ENCODE data around the gene ASPN. TPM values are rescaled to one million over a fixed set of nuclear protein-coding genes. Genes with fewer than 3 reads are reported as not detected.

ASPN gene
- total and polyA plus RNA-seq, 2 experiments from 2014 or later, result 0.82 TPM; not detected in 1

DNA sequence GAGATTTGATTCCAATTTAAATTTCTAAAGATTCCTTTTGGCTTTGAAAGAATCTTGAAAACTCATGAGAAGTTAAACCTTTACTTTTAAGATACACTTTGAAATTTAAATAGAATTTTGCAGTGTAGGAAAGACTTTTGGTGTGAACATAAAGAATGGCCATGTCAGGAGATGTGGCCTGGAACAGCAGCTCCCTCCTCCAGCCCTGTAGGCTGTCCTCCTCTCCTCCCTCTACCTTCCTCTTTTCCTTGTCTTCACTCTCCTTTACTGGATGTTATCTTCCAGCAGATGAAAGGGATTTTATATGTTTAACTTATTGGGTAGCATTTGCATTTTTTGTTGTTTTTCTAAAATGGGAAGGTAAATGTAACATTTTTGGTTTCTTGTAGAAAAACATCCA is 18.9 kb downstream of the ASPN start:
- H3K27me3 ChIP-seq (ENCODE audit: insufficient read depth), result no peaks in the 10 kb centered on the region
- no peaks in the 10 kb centered on the region for H3K36me3 Mint-ChIP-seq (ENCODE audit: low read depth)
- H3K4me1 ChIP-seq (ENCODE audit: insufficient read depth), result no peaks in the 10 kb centered on the region
- H3K4me3 Mint-ChIP-seq, result no peak overlapping the region
- no peaks in the 10 kb centered on the region for H3F3A ChIP-seq (replicated peaks; ENCODE audit: low read depth)
- TF ChIP-seq, protein P1, sequence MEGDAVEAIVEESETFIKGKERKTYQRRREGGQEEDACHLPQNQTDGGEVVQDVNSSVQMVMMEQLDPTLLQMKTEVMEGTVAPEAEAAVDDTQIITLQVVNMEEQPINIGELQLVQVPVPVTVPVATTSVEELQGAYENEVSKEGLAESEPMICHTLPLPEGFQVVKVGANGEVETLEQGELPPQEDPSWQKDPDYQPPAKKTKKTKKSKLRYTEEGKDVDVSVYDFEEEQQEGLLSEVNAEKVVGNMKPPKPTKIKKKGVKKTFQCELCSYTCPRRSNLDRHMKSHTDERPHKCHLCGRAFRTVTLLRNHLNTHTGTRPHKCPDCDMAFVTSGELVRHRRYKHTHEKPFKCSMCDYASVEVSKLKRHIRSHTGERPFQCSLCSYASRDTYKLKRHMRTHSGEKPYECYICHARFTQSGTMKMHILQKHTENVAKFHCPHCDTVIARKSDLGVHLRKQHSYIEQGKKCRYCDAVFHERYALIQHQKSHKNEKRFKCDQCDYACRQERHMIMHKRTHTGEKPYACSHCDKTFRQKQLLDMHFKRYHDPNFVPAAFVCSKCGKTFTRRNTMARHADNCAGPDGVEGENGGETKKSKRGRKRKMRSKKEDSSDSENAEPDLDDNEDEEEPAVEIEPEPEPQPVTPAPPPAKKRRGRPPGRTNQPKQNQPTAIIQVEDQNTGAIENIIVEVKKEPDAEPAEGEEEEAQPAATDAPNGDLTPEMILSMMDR (conservative IDR thresholded peaks at IDR 0.05; ENCODE audit: low read depth in 2 of 2), result no peak
- TF ChIP-seq, protein P2, sequence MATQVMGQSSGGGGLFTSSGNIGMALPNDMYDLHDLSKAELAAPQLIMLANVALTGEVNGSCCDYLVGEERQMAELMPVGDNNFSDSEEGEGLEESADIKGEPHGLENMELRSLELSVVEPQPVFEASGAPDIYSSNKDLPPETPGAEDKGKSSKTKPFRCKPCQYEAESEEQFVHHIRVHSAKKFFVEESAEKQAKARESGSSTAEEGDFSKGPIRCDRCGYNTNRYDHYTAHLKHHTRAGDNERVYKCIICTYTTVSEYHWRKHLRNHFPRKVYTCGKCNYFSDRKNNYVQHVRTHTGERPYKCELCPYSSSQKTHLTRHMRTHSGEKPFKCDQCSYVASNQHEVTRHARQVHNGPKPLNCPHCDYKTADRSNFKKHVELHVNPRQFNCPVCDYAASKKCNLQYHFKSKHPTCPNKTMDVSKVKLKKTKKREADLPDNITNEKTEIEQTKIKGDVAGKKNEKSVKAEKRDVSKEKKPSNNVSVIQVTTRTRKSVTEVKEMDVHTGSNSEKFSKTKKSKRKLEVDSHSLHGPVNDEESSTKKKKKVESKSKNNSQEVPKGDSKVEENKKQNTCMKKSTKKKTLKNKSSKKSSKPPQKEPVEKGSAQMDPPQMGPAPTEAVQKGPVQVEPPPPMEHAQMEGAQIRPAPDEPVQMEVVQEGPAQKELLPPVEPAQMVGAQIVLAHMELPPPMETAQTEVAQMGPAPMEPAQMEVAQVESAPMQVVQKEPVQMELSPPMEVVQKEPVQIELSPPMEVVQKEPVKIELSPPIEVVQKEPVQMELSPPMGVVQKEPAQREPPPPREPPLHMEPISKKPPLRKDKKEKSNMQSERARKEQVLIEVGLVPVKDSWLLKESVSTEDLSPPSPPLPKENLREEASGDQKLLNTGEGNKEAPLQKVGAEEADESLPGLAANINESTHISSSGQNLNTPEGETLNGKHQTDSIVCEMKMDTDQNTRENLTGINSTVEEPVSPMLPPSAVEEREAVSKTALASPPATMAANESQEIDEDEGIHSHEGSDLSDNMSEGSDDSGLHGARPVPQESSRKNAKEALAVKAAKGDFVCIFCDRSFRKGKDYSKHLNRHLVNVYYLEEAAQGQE (IDR thresholded peaks at IDR 0.05; ENCODE audit: unreplicated experiment), result no peak
- no peak for TF ChIP-seq STAT1 (IDR thresholded peaks at IDR 0.05; ENCODE audit: unreplicated experiment)
- TF ChIP-seq NANOG (IDR thresholded peaks at IDR 0.05; ENCODE audit: borderline replicate concordance), result no peak
- TF ChIP-seq JUNB (IDR thresholded peaks at IDR 0.05; ENCODE audit: unreplicated experiment), result no peak
- no peak for TF ChIP-seq POLR2AphosphoS5 (IDR thresholded peaks at IDR 0.05; ENCODE audit: low read depth)
- no peak for TF ChIP-seq ZNF114 (CRISPR knock-in tag; IDR thresholded peaks at IDR 0.05)
- no peak for TF ChIP-seq EZH2phosphoT487 (IDR thresholded peaks at IDR 0.05; ENCODE audit: unreplicated experiment)
- no peak for TF ChIP-seq ZNF331 (CRISPR knock-in tag; IDR thresholded peaks at IDR 0.05; ENCODE audit: low read depth)
- no peak for TF ChIP-seq EZH2 (IDR thresholded peaks at IDR 0.05; ENCODE audit: low read depth, unreplicated experiment)
- H3K4me2 ChIP-seq, result no peak overlapping the region
- H3K79me2 ChIP-seq (replicated peaks; ENCODE audit: insufficient read depth), result no peaks in the 10 kb centered on the region
- H3K9me2 ChIP-seq (ENCODE audit: insufficient read depth), result no peaks in the 10 kb centered on the region
- H3K36me3 ChIP-seq (ENCODE audit: insufficient read depth), result no peaks in the 10 kb centered on the region
- H3K9me3 Mint-ChIP-seq, result no peaks in the 10 kb centered on the region
- no peaks in the 10 kb centered on the region for H3K4me1 Mint-ChIP-seq
- no peak overlapping the region for H2AFZ ChIP-seq
- no peak overlapping the region for H3K4me3 ChIP-seq
- H4K20me1 ChIP-seq (replicated peaks; ENCODE audit: insufficient read depth), result no peaks in the 10 kb centered on the region; the same call in 1 of the 2 replicates
- ATAC-seq, result no peak; the same call in 2 of the 3 replicates
- H3K27ac Mint-ChIP-seq, result no peak overlapping the region
- DNase-seq (ENCODE audit: low spot score), result no peak
- no peak overlapping the region for H3K27ac ChIP-seq (ENCODE audit: low read depth)
- no peaks in the 10 kb centered on the region for H3K27me3 Mint-ChIP-seq (ENCODE audit: insufficient read depth, low read depth, poor library complexity)

DNA sequence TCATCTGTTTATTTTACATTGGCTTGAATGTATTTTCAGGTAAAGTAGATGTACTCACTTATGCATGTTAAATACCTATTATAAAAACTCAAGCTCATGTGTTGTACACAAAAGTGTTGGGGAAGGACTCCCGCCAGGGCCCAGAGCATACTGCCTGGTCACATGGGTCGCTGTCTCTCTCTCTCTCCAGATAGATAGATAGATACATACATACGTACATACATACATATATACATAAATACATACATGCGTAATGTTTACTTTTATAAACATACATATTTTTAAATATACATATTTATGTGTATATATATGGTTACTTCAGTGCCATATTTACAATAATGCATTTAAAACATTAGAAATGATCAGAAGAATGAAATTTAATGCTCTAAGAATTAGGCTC is 24.7 kb downstream of the ASPN start:
- no peak for ATAC-seq
- no peaks in the 10 kb centered on the region for H3K4me1 Mint-ChIP-seq
- no peak for TF ChIP-seq EZH2 (IDR thresholded peaks at IDR 0.05; ENCODE audit: low read depth, unreplicated experiment)
- TF ChIP-seq ZNF114 (CRISPR knock-in tag; IDR thresholded peaks at IDR 0.05), result no peak
- TF ChIP-seq POLR2AphosphoS5 (IDR thresholded peaks at IDR 0.05; ENCODE audit: low read depth), result no peak
- no peak for TF ChIP-seq EZH2phosphoT487 (IDR thresholded peaks at IDR 0.05; ENCODE audit: unreplicated experiment)
- TF ChIP-seq JUNB (IDR thresholded peaks at IDR 0.05; ENCODE audit: unreplicated experiment), result no peak
- TF ChIP-seq ZNF331 (CRISPR knock-in tag; IDR thresholded peaks at IDR 0.05; ENCODE audit: low read depth), result no peak
- no peak for TF ChIP-seq CREB1 (CRISPR knock-in tag; IDR thresholded peaks at IDR 0.05; ENCODE audit: low read depth)
- no peak for TF ChIP-seq STAT1 (IDR thresholded peaks at IDR 0.05; ENCODE audit: unreplicated experiment)
- TF ChIP-seq, protein P2 (IDR thresholded peaks at IDR 0.05; ENCODE audit: unreplicated experiment), result no peak
- TF ChIP-seq, protein P3, sequence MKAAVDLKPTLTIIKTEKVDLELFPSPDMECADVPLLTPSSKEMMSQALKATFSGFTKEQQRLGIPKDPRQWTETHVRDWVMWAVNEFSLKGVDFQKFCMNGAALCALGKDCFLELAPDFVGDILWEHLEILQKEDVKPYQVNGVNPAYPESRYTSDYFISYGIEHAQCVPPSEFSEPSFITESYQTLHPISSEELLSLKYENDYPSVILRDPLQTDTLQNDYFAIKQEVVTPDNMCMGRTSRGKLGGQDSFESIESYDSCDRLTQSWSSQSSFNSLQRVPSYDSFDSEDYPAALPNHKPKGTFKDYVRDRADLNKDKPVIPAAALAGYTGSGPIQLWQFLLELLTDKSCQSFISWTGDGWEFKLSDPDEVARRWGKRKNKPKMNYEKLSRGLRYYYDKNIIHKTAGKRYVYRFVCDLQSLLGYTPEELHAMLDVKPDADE (IDR thresholded peaks at IDR 0.05), result no peak

More for the DNA sequence above, 24.7 kb downstream of the ASPN start:
- Mint-ChIP-seq H3K9me3 (no peaks in the 10 kb centered on the region), H3K27ac (no peak overlapping the region), H3K4me3 (no peak overlapping the region), H3K27me3 (ENCODE audit: insufficient read depth, low read depth, poor library complexity) (no peaks in the 10 kb centered on the region), H3K36me3 (ENCODE audit: low read depth) (no peaks in the 10 kb centered on the region)
- no peak for DNase-seq (ENCODE audit: low spot score)
- no peaks in the 10 kb centered on the region for H3F3A ChIP-seq (replicated peaks; ENCODE audit: low read depth)
- H4K20me1 ChIP-seq (replicated peaks; ENCODE audit: insufficient read depth), result no peaks in the 10 kb centered on the region
- H3K36me3 ChIP-seq (ENCODE audit: insufficient read depth), result no peaks in the 10 kb centered on the region
- H3K4me2 ChIP-seq, result no peak overlapping the region
- H3K4me1 ChIP-seq (ENCODE audit: insufficient read depth), result no peaks in the 10 kb centered on the region
- H3K27me3 ChIP-seq (ENCODE audit: insufficient read depth), result no peaks in the 10 kb centered on the region
- H3K4me3 ChIP-seq, result no peak overlapping the region
- H3K27ac ChIP-seq (ENCODE audit: low read depth), result no peak overlapping the region
- no peaks in the 10 kb centered on the region for H3K79me2 ChIP-seq (replicated peaks; ENCODE audit: insufficient read depth)
- H3K9me2 ChIP-seq (ENCODE audit: insufficient read depth), result no peaks in the 10 kb centered on the region
- no peak overlapping the region for H2AFZ ChIP-seq

All from GM23338 (cell line).